Mammary epithelial cell (primary cell): Measurements from ENCODE around the gene SLC16A10.
"Not testable (repeated sequence)": the region's sequence is repeated elsewhere in the genome, so short reads cannot be mapped to it uniquely, and the experiment has no call there.

Experiments
- EZH2 ChIP-seq: IDR thresholded peaks from 2 replicates; pipeline ENCODE4 v1.6.1; 2012; ENCODE audit warnings: low read length, inconsistent platforms, borderline replicate concordance
- TF ChIP-seq, protein P1 (sequence below), 2 donors: IDR thresholded peaks in 1 of 2; conservative IDR thresholded peaks in 1 of 2; 2 replicates each; pipeline ENCODE4 v1.5.1; 2011 to 2012; ENCODE audit warnings: inconsistent platforms in 2 of 2, low read length in 2 of 2, mild to moderate bottlenecking in 2 of 2, control low read depth in 1 of 2, low read depth in 1 of 2; ENCODE audit not compliant: insufficient read depth in 1 of 2; ENCODE audit errors: extremely low read depth in 1 of 2

DNA sequence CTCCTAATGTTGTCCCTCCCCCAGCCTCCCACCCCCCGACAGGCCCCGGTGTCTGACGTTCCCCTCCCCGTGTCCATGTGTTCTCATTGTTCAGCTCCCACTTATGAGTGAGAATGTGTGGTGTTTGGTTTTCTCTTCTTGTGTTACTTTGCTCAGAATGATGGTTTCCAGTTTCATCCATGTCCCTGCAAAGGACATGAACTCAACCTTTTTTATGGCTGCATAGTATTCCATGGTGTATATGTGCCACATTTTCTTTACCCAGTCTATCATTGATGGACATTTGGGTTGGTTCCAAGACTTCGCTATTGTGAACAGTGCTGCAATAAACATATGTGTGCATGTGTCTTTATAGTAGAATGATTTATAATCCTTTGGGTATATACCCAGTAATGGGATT, 24.4 kb upstream of the SLC16A10 start:
- TF ChIP-seq, protein P1, sequence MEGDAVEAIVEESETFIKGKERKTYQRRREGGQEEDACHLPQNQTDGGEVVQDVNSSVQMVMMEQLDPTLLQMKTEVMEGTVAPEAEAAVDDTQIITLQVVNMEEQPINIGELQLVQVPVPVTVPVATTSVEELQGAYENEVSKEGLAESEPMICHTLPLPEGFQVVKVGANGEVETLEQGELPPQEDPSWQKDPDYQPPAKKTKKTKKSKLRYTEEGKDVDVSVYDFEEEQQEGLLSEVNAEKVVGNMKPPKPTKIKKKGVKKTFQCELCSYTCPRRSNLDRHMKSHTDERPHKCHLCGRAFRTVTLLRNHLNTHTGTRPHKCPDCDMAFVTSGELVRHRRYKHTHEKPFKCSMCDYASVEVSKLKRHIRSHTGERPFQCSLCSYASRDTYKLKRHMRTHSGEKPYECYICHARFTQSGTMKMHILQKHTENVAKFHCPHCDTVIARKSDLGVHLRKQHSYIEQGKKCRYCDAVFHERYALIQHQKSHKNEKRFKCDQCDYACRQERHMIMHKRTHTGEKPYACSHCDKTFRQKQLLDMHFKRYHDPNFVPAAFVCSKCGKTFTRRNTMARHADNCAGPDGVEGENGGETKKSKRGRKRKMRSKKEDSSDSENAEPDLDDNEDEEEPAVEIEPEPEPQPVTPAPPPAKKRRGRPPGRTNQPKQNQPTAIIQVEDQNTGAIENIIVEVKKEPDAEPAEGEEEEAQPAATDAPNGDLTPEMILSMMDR (conservative IDR thresholded peaks at IDR 0.05 in 1 of 2, IDR thresholded peaks at IDR 0.05 in 1 of 2; ENCODE audit: extremely low read depth in 1 of 2, insufficient read depth in 1 of 2, low read depth in 1 of 2, low read length in 2 of 2): not testable (repeated sequence)
- not testable (repeated sequence) for TF ChIP-seq EZH2
